HG03060 (cell line): ENCODE data around the gene PRODH2.
"Not testable (repeated sequence)": the region's sequence is repeated elsewhere in the genome, so short reads cannot be mapped to it uniquely, and the experiment has no call there.

Experiments used
- ATAC-seq: cut with Tn5 transposase; IDR thresholded peaks from one replicate; pipeline ENCODE4 v1.9.1; 2021; ENCODE audit warnings: low read depth, moderate number of reproducible peaks; ENCODE audit not compliant: unreplicated experiment

Gene PRODH2

GRCh38 chr19:35784503-35785338 lies 27.9 kb downstream of the PRODH2 start:
- ATAC-seq: no peak

GRCh38 chr19:35783469-35784434 lies 28.9 kb downstream of the PRODH2 start:
- ATAC-seq: no peak

- ATAC-seq: no peak
Observed at GRCh38 chr19:35782589-35782988, 30.1 kb downstream of the PRODH2 start.

DNA sequence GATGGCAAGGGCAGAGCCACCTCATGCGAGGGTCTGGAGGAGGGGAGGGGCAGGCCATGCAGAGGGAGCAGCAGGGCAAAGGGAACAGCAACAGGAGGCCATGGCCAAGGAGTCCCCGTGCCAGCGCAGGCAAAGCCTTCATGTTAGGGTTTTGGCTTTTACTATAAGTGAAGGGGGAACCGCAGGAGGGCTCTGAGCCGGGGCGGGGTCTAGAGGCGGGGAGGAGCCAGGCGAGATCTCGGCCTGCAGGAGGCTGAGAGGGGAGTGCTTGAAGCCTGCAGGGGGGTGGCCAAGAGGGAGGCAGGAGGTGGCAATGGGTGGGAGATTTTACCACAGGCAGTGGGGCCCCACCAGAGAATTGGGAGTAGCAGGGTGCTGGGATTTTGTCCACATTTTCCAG lies 31.0 kb downstream of the PRODH2 start:
- ATAC-seq: no peak

DNA sequence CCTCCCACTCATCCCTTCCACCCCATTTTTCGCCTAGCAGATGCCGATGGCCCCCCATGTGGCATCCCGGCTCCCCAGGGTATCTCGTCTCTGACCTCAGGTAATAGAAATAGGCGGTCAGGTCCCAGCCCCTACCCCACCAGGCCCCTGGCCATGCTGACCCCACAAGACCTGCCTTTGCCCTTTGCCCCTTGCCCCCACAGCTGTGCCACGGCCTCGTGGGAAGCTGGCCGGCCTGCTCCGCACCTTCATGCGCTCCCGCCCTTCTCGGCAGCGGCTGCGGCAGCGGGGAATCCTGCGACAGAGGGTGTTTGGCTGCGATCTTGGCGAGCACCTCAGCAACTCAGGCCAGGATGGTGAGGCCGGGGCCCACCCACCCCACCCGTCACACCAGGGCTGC lies 31.9 kb downstream of the PRODH2 start:
- no peak for ATAC-seq

GRCh38 chr19:35780058-35780457 lies 32.6 kb downstream of the PRODH2 start:
- ATAC-seq: no peak

DNA sequence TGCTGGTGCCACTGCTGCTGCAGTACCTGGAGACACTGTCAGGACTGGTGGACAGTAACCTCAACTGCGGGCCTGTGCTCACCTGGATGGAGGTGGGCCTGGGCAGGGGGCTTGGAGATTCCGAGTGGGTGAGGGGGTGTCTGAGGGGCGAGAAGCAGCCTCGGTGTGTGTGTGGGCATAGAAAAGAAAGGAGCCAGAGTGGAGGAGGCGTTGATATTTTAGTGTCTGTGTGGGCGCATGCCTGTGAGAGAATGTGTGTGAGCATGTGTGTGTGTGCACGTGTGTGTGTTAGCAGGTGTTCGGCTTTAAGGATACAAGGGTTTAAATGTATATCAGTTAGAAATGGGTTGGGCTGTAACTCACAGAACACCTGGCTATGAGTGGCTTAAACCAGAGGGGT lies 33.6 kb downstream of the PRODH2 start:
- ATAC-seq: no peak

DNA sequence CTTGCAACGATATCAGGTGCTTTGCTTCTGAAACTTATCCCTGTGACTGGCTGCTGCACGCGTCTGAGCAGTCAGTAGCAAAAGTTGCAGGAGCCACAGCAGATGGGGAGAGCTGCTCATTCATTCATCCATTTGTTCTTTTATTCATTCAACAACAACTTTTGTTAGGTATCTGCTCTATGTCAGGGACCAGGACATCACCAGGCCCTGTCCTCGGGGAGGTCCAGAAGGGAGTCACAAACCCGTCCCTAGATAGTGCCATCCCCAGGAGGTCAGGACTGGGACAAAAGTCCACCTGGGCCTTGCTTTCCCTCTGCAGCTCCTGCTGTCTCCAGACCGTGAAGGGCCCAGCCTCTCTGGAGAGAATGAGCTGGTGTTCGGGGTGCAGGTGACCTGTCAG lies 34.7 kb downstream of the PRODH2 start:
- no peak for ATAC-seq

DNA sequence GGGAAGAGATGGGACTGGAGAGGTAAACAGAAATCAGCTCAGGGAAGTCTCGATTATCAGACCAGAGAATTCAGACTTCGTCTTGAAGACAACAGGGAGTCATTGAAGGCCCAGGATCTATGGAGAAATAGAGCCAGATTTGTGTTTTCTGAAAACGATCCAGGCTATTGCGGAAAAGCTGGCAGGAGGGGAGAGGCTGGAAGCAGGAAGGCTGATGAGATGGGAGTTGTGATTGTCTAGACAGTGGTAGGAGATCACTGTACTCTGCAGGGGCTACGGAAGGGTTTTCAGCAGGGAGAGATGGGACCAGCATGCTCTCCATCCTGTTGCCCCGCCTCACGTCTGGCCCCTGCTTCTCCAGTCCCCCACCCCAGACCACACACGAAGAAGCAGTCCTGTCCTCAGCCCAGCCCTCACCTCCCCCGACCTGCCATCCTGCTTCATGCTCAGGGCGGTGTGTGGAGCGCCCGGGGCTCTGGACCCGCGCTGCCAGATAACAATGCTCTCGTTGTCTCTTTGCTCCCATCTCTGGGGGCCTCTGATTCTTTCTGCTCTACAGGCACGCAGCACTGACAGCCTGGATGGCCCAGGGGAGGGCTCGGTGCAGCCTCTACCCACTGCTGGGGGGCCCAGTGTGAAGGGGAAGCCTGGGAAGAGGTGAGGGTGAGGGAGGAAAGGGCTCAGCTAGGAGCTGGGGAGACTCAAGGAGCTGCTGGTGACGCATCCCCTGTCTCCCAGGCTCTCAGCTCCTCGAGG lies 35.4 kb downstream of the PRODH2 start:
- ATAC-seq: no peak

DNA sequence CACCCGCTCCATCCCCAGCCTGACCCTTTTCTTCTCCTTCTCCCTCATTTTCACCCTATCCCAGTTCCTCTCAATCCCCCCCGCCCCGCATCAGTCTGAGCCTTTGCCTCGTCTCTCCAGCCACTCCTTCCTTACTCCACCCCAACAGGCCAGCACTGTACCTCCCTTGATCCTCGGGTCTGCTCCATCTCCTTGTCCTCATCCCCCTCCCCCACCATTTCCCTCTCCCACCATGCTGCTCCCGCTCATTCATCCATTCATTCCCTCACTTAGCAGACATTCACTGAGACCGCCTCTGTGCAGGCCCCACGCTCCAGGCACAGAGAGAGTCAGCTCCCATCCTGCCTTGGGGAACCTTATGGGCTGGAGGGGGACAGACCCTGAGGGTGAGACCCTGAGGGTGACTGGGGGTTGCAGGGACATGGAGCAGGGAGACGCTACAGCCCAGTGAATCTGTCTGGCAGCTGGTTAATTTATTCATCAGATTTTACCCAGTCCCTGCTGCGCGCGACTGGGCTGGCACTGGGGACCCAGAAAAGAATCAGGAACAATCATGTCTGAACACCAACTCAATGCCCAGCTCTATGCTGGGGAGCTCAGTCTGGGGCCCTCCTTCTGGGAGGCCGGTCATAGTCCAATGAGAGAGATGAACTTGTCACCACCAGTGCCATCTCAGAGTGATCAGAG lies 36.4 kb downstream of the PRODH2 start:
- no peak for ATAC-seq

DNA sequence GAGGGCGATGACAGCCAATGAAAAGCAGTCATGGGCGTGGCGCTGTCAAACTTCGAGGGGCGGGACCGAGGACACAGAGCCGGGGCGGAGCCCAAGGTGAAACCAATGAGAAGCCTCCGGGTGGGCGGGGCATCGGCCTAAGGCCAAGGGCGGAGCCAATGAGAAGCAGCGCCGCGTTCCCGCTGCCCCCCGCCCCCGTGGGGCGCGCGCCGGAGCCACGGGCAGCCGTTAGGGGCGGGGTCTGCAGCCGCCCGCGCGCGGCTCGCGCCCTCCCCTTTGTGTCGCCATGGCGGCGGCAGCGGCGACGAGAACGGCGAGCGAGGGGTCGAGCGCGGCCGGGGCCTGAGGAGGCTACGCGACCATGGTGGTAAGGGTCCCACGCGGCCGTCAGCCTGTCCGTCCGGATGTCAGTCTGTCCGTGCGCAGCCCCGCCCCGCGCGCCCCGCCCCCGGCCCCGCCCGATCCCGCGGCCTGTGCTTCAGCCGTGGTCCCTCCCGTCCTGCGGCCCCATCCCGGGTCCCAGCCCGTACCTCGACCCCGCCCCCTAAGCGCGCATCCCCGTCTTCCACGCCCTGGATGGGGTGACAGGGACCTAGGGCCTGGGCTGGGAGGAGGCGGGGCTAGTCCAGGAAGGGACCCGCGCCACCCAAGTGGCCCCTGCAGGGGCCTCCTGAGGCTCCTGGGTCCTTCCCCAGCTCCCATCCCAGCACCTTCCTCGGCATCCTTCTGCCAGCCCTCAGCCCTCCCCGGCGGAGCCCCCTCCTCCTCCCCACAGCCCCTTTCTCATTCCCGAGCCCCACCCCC lies 37.1 kb downstream of the PRODH2 start, which contains the start of gene ARHGAP33:
TSS of gene ARHGAP33 (plus strand) at position 267 of the 804 bp plus-strand sequence. CDS start at position 362, 95 bp downstream.
- ATAC-seq: peak; percentile 88

DNA sequence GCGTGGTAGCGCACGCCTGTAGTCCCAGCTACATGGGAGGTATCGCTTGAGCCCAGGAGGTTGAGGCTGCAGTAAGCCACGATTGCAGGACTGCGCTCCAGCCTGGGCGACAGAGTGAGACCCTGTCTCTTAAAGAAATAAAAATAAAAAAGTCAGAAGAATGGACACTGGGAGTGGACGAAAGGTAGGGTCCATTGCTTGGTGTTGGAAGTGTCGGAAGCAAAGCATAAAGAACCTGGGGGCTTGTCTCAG lies 37.7 kb downstream of the PRODH2 start:
- no peak for ATAC-seq

DNA sequence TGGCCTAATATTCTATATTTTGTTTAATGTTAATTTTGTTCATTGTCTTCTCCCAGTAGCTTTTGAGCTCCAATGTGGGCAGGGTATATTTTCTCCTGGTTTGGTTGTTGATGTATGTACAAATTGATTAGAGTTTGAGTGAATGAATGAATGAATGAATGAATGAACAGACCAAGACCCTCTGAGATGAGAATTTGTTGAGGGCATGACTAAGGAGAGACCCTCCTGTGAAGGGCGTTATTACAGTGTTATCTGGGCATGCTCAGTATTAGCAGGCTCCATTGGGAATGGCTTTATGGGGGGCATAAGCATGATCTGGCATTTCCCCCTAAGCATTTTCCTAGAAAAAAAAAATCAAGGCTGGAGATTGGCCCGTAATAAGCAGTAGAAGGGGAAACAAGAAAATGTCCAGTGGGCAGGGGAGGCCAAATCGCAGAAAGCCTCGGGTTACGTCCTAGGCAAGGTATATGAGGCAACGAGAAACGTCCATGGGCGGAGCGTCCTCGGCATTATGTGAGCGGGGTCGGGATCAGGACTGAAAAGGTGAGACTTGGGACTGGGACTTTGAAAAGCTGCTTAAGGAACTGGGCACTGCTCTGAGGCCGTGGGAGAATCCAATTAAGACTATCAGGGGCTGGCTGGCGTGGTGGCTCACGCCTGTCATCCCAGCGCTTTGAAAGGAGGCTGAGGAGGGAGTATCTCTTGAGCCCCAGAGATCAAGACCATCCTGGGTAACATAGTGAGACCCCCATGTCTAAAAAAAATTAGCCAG lies 38.2 kb downstream of the PRODH2 start:
- ATAC-seq: no peak

DNA sequence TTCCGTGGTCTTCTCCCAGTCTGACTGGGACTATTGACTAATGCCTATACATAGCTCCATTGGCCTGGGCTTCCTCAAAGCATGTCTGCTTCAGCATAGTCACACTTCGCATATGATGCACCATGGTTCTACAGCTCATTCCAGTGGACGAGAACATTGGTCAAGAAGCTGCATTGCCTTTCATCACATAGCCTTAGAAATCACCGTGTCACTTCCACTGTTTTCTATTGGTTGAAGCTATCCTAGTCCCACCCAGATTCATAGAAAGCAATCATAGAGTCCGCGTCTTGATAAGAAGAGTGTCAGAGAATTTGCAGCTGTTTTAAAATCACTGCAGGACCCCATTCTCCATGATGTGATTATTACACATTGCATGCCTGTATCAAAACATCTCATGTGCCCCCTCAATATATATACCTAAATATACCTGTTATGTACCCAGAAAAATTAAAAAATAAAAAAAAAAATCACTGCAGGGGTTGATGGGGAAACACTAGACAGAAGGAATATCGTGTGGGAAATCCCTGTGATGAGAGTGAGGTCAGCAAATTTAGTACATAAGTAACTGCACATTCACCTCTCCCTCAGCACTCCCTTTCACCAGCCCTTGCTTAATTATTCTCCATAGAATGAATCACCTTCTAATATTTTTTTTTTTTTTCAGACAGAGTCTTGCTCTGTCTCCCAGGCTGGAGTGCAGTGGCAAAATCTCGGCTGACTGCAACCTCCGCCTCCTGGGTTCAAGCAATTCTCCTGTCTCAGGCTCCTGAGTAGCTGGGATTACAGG lies 39.4 kb downstream of the PRODH2 start:
- no peak for ATAC-seq

- not testable (repeated sequence) for ATAC-seq
Observed at GRCh38 chr19:35772362-35772761, 40.3 kb downstream of the PRODH2 start.

DNA sequence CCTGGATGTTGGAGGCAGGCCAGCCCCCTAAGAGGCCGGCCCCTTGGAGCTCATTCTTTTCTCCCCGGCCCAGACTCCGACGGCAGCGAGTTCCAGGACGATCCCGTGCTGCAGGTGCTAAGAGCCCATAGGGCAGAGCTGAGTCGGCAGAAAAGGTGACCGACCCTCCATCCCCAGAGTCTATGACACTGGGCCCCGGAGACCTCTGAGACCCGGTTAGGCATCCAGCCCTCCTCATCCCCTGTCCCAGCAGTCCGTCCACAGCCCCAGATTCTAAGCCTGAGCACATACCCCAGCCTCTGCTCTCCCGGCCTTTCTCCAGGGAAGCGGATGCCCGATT lies 44.6 kb downstream of the PRODH2 start:
- ATAC-seq: no peak

DNA sequence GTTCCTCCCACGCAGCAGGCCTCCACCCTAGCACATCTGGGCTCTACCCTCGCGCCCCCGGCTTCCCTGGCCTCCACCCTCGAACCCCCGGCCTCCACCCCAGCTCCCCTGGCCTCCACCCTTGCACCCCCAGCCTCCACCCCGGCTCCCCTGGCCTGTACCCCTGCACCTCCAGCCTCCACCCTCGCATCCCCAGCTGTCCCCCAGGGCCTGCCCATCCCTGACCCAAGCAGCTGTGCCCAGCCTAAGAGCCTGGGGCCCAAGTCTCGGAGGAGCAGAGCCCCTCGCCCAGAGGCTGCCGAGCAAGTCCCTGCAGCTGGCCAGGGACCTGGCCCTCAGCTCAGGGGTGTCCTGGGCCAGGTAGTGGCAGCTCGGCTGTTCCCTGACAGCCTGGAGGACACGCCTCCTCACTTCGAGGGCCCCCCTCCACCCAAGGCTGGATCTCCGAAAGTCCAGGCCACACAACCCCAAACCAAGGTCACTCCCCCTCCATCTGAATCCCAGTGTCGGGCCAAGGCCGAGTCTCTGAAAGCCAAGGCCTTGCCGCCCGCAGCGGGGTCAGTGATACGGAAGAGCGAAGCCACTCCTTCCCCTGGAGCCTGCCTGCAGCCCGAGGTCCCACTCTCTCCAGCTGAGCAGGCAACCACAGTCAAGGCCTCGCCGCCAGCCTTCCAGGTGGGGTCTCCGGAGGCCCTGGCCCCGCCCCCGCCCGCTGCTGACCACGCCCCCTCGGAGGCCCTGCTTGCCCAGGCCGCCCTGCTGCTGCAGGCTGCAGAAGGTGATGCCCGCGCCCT lies 45.2 kb downstream of the PRODH2 start:
- ATAC-seq: no peak
